HCT116 (cell line): ENCODE results near the gene FFAR4. TPM values are rescaled to one million over a fixed set of nuclear protein-coding genes. Genes with fewer than 3 reads are reported as not detected.

Experiments used
- ATAC-seq: fragments of 200-7000 bp; cut with Tn5 transposase; 2 replicates; pipeline ENCODE4 v1.9.1; 2020; ENCODE audit warnings: mild to moderate bottlenecking, moderate library complexity
- BruUV-seq: library from RNA; stranded (reverse); fragments of 400-500 nt; replicated peaks from 2 replicates; lab custom pipeline; 2021; lab: Mats Ljungman, UMichigan
- CTCF ChIA-PET: fragments of 300-600 bp; sonication (Branson Sonifier 250); formaldehyde crosslinking; loops from one replicate; lab custom pipeline; 2021; ENCODE audit warnings: antibody characterized with exemption; lab: Charles Lee
- POLR2A ChIA-PET: fragments of 300-600, 350-600 bp; sonication (Branson Sonifier 250); formaldehyde crosslinking; loops from one replicate; lab custom pipeline; 2021; ENCODE audit warnings: antibody characterized with exemption; lab: Charles Lee
- RAD21 ChIA-PET, 2 experiments: fragments of 300-600 bp; sonication (Branson Sonifier 250); formaldehyde crosslinking; loops; one replicate each; lab custom pipeline; 2023; ENCODE audit warnings: low total read pairs in 2 of 2; ENCODE audit not compliant: uncharacterized antibody in 2 of 2, unreplicated experiment in 2 of 2, low non-redundant PET in 1 of 2; lab: Charles Lee
- DNase-seq: peaks from one replicate; pipeline ENCODE4 v3.0.0-alpha.2; 2010; ENCODE audit warnings: low read depth, low spot score
- H2AFZ ChIP-seq: fragments of 200-600 bp; shearing (Covaris generic), sonication (generic); 2 replicates; pipeline ENCODE4 v1.6.1; 2017; ENCODE audit warnings: low read depth, mixed run types, mixed read lengths, antibody characterized with exemption, low read length; ENCODE audit not compliant: poor library complexity, severe bottlenecking
- H3K27ac ChIP-seq: 2 replicates; pipeline ENCODE4 v1.5.1; 2012; ENCODE audit warnings: low read depth, low read length
- H3K27me3 ChIP-seq: fragments of 200-600 bp; sonication (generic); 2 replicates; pipeline ENCODE4 v1.6.1; 2016; ENCODE audit warnings: mixed run types, low read length, mixed read lengths; ENCODE audit not compliant: insufficient read depth
- H3K36me3 ChIP-seq, 2 experiments: fragments of 200-500 bp in 1 of 2; fragments of 200-600 bp in 1 of 2; sonication (Bioruptor generic) in 1 of 2; sonication (generic) in 1 of 2; 2 replicates each; pipeline versions ENCODE4 v1.5.1 to v1.6.1; 2014 to 2016; ENCODE audit warnings: low read length in 2 of 2, inconsistent platforms in 1 of 2, mixed read lengths in 1 of 2, mixed run types in 1 of 2; ENCODE audit not compliant: insufficient read depth in 2 of 2, control insufficient read depth in 1 of 2
- H3K4me1 ChIP-seq, 2 experiments: fragments of 200-600 bp in 1 of 2; sonication (generic) in 1 of 2; 2 replicates each; pipeline versions ENCODE4 v1.5.1 to v1.6.1; 2012 to 2017; ENCODE audit warnings: low read length in 2 of 2, inconsistent platforms in 1 of 2, mild to moderate bottlenecking in 1 of 2, mixed read lengths in 1 of 2, mixed run types in 1 of 2, moderate library complexity in 1 of 2; ENCODE audit not compliant: insufficient read depth in 2 of 2, control insufficient read depth in 1 of 2
- H3K4me2 ChIP-seq: fragments of 200-600 bp; sonication (generic); 2 replicates; pipeline ENCODE4 v1.6.1; 2017; ENCODE audit warnings: mixed run types, low read length, mixed read lengths
- H3K4me3 ChIP-seq, 2 experiments: fragments of 200-600 bp in 1 of 2; sonication (generic) in 1 of 2; replicated peaks in 1 of 2; 2 replicates each; pipeline ENCODE4 v1.5.1; 2011 to 2016; ENCODE audit warnings: low read length in 2 of 2, control low read depth in 1 of 2, low read depth in 1 of 2, mild to moderate bottlenecking in 1 of 2, mixed read lengths in 1 of 2, mixed run types in 1 of 2
- H3K79me2 ChIP-seq: fragments of 200-600 bp; sonication (generic); 2 replicates; pipeline ENCODE4 v1.6.1; 2017; ENCODE audit warnings: mild to moderate bottlenecking, mixed run types, low read length, moderate library complexity, mixed read lengths; ENCODE audit not compliant: insufficient read depth
- H3K9ac ChIP-seq: fragments of 200-600 bp; sonication (generic); 2 replicates; pipeline ENCODE4 v1.6.1; 2016; ENCODE audit warnings: low read length, mixed read lengths
- H3K9me2 ChIP-seq: fragments of 200-600 bp; sonication (generic), shearing (Covaris generic); 2 replicates; pipeline ENCODE4 v1.6.1; 2017; ENCODE audit warnings: mixed run types, mild to moderate bottlenecking, moderate library complexity; ENCODE audit not compliant: insufficient read depth
- H3K9me3 ChIP-seq, 2 experiments: fragments of 200-500 bp in 1 of 2; fragments of 200-600 bp in 1 of 2; sonication (Bioruptor generic) in 1 of 2; sonication (generic) in 1 of 2; 2 replicates each; pipeline ENCODE4 v1.6.1; 2014 to 2017; ENCODE audit warnings: low read length in 2 of 2, mixed read lengths in 2 of 2, inconsistent platforms in 1 of 2, low read depth in 1 of 2, mild to moderate bottlenecking in 1 of 2, mixed run types in 1 of 2, moderate library complexity in 1 of 2; ENCODE audit not compliant: control insufficient read depth in 1 of 2, insufficient read depth in 1 of 2
- H4K20me1 ChIP-seq: fragments of 200-600 bp; sonication (generic), shearing (Covaris generic); 2 replicates; pipeline ENCODE4 v1.6.1; 2017; ENCODE audit warnings: mixed run types, mild to moderate bottlenecking, moderate library complexity; ENCODE audit not compliant: insufficient read depth
- CBX3 ChIP-seq: IDR thresholded peaks from 2 replicates; pipeline ENCODE4 v1.6.1; 2012; ENCODE audit warnings: low read depth
- CEBPB ChIP-seq: IDR thresholded peaks from 2 replicates; pipeline ENCODE4 v1.6.1; 2012; ENCODE audit warnings: low read depth
- EGR1 ChIP-seq: IDR thresholded peaks from 2 replicates; pipeline ENCODE4 v1.6.1; 2012; ENCODE audit warnings: low read depth
- ELF1 ChIP-seq: IDR thresholded peaks from 2 replicates; pipeline ENCODE4 v1.6.1; 2012; ENCODE audit warnings: low read depth, borderline replicate concordance
- EZH2phosphoT487 ChIP-seq: fragments of 200-600 bp; IDR thresholded peaks from 2 replicates; pipeline ENCODE4 v1.6.1; 2018; ENCODE audit warnings: antibody characterized with exemption, borderline replicate concordance
- FOSL1 ChIP-seq: IDR thresholded peaks from 2 replicates; pipeline ENCODE4 v1.6.1; 2012; ENCODE audit warnings: low read depth
- JUND ChIP-seq: IDR thresholded peaks from 2 replicates; pipeline ENCODE4 v1.6.1; 2012
- POLR2A ChIP-seq: IDR thresholded peaks from 2 replicates; pipeline ENCODE4 v1.7.0; 2011; ENCODE audit warnings: borderline replicate concordance; ENCODE audit not compliant: insufficient read depth, insufficient read length; ENCODE audit errors: extremely low read depth
- POLR2AphosphoS5 ChIP-seq: IDR thresholded peaks from 2 replicates; pipeline ENCODE4 v1.6.1; 2011; ENCODE audit warnings: mild to moderate bottlenecking, low read depth, low read length, moderate library complexity
- RAD21 ChIP-seq: IDR thresholded peaks from 2 replicates; pipeline ENCODE4 v1.6.1; 2012; ENCODE audit warnings: low read depth, mild to moderate bottlenecking
- SP1 ChIP-seq: IDR thresholded peaks from 2 replicates; pipeline ENCODE4 v1.6.1; 2012; ENCODE audit warnings: low read depth
- SRF ChIP-seq: IDR thresholded peaks from 2 replicates; pipeline ENCODE4 v1.6.1; 2012; ENCODE audit warnings: low read depth
- TCF7L2 ChIP-seq: IDR thresholded peaks from 2 replicates; pipeline ENCODE4 v1.7.0; 2011; ENCODE audit warnings: borderline replicate concordance, inconsistent platforms; ENCODE audit not compliant: insufficient read depth, insufficient read length; ENCODE audit errors: extremely low read depth
- YY1 ChIP-seq: IDR thresholded peaks from 2 replicates; pipeline ENCODE4 v1.6.1; 2011; ENCODE audit warnings: low read length, low read depth, moderate library complexity, mild to moderate bottlenecking; ENCODE audit not compliant: insufficient replicate concordance; ENCODE audit errors: extremely low read depth
- ZBTB33 ChIP-seq: IDR thresholded peaks from 2 replicates; pipeline ENCODE4 v1.6.1; 2011; ENCODE audit warnings: mild to moderate bottlenecking, low read length, moderate library complexity; ENCODE audit not compliant: insufficient replicate concordance; ENCODE audit errors: extremely low read depth
- ZFX ChIP-seq: fragments of 450-650 bp; IDR thresholded peaks from 2 replicates; pipeline ENCODE4 v1.6.1; 2017
- intact Hi-C: fragments of 100-400 bp; cut with micrococcal nuclease; formaldehyde crosslinking; loops from 2 replicates; pipeline ENCODE4 v1.10.0; 2022
- total RNA-seq: library from RNA; stranded (reverse); gene quantifications from one replicate; pipeline ENCODE4 v1.2.1, GENCODE V29; 2021; ENCODE audit not compliant: unreplicated experiment
- TF ChIP-seq, protein P1 (sequence below): IDR thresholded peaks from 2 replicates; pipeline ENCODE4 v1.6.1; 2012
- TF ChIP-seq, protein P2 (sequence below): IDR thresholded peaks from 2 replicates; pipeline ENCODE4 v1.6.1; 2012; ENCODE audit warnings: low read depth
- TF ChIP-seq, protein P3 (sequence below), 3 experiments: fragments of 200-600 bp in 1 of 3; sonication (generic) in 1 of 3; IDR thresholded peaks in 2 of 3; conservative IDR thresholded peaks in 1 of 3; 2 replicates each; pipeline ENCODE4 v1.5.1; 2012 to 2017; ENCODE audit warnings: low read depth in 2 of 3, low read length in 2 of 3, antibody characterized with exemption in 1 of 3, borderline replicate concordance in 1 of 3, control low read depth in 1 of 3, mild to moderate bottlenecking in 1 of 3, mixed read lengths in 1 of 3, mixed run types in 1 of 3, moderate library complexity in 1 of 3; ENCODE audit not compliant: insufficient read depth in 1 of 3
- TF ChIP-seq, protein P4 (sequence below): IDR thresholded peaks from 2 replicates; pipeline ENCODE4 v1.6.1; 2012

FFAR4 gene
- total RNA-seq, 1 experiment from 2014 or later, result not detected

GRCh38 chr10:93593254-93593653 lies 26.8 kb downstream of the FFAR4 start:
- POLR2A ChIA-PET, result no interaction called here
- H3K4me3 ChIP-seq, result no peak overlapping the region
- no peaks in the 10 kb centered on the region for H3K9me3 ChIP-seq
- H3K36me3 ChIP-seq, result no peaks in the 10 kb centered on the region
- no peaks in the 10 kb centered on the region for H3K9me2 ChIP-seq
- CTCF ChIA-PET, result no interaction called here
- no peak overlapping the region for H2AFZ ChIP-seq
- DNase-seq (no peak), ATAC-seq (no peak)
- no peaks in the 10 kb centered on the region for H3K4me1 ChIP-seq
- no peaks in the 10 kb centered on the region for H3K79me2 ChIP-seq
- no peak overlapping the region for H3K27ac ChIP-seq
- RAD21 ChIA-PET, result no interaction called here
- H3K9ac ChIP-seq, result no peak overlapping the region
- BruUV-seq, result no TSS peak
- no peaks in the 10 kb centered on the region for H4K20me1 ChIP-seq
- H3K27me3 ChIP-seq, result no peaks in the 10 kb centered on the region
- intact Hi-C loops, result no loop called here
- H3K4me2 ChIP-seq, result no peak overlapping the region
- TF ChIP-seq, protein P1, sequence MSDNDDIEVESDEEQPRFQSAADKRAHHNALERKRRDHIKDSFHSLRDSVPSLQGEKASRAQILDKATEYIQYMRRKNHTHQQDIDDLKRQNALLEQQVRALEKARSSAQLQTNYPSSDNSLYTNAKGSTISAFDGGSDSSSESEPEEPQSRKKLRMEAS, result no peak
- TF ChIP-seq YY1 (no peak), RAD21 (no peak), SP1 (no peak), FOSL1 (no peak), SRF (no peak), EZH2phosphoT487 (no peak), ELF1 (no peak), ZBTB33 (no peak), JUND (no peak), CBX3 (no peak), POLR2A (no peak), TCF7L2 (no peak), EGR1 (no peak), POLR2AphosphoS5 (no peak), ZFX (no peak), CEBPB (no peak)
- TF ChIP-seq, protein P2, sequence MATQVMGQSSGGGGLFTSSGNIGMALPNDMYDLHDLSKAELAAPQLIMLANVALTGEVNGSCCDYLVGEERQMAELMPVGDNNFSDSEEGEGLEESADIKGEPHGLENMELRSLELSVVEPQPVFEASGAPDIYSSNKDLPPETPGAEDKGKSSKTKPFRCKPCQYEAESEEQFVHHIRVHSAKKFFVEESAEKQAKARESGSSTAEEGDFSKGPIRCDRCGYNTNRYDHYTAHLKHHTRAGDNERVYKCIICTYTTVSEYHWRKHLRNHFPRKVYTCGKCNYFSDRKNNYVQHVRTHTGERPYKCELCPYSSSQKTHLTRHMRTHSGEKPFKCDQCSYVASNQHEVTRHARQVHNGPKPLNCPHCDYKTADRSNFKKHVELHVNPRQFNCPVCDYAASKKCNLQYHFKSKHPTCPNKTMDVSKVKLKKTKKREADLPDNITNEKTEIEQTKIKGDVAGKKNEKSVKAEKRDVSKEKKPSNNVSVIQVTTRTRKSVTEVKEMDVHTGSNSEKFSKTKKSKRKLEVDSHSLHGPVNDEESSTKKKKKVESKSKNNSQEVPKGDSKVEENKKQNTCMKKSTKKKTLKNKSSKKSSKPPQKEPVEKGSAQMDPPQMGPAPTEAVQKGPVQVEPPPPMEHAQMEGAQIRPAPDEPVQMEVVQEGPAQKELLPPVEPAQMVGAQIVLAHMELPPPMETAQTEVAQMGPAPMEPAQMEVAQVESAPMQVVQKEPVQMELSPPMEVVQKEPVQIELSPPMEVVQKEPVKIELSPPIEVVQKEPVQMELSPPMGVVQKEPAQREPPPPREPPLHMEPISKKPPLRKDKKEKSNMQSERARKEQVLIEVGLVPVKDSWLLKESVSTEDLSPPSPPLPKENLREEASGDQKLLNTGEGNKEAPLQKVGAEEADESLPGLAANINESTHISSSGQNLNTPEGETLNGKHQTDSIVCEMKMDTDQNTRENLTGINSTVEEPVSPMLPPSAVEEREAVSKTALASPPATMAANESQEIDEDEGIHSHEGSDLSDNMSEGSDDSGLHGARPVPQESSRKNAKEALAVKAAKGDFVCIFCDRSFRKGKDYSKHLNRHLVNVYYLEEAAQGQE, result no peak
- TF ChIP-seq, protein P3, sequence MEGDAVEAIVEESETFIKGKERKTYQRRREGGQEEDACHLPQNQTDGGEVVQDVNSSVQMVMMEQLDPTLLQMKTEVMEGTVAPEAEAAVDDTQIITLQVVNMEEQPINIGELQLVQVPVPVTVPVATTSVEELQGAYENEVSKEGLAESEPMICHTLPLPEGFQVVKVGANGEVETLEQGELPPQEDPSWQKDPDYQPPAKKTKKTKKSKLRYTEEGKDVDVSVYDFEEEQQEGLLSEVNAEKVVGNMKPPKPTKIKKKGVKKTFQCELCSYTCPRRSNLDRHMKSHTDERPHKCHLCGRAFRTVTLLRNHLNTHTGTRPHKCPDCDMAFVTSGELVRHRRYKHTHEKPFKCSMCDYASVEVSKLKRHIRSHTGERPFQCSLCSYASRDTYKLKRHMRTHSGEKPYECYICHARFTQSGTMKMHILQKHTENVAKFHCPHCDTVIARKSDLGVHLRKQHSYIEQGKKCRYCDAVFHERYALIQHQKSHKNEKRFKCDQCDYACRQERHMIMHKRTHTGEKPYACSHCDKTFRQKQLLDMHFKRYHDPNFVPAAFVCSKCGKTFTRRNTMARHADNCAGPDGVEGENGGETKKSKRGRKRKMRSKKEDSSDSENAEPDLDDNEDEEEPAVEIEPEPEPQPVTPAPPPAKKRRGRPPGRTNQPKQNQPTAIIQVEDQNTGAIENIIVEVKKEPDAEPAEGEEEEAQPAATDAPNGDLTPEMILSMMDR (IDR thresholded peaks at IDR 0.05 in 2 of 3, conservative IDR thresholded peaks at IDR 0.05 in 1 of 3; ENCODE audit: borderline replicate concordance in 1 of 3, insufficient read depth in 1 of 3, low read depth in 2 of 3, low read length in 2 of 3), result no peak
- TF ChIP-seq, protein P4, sequence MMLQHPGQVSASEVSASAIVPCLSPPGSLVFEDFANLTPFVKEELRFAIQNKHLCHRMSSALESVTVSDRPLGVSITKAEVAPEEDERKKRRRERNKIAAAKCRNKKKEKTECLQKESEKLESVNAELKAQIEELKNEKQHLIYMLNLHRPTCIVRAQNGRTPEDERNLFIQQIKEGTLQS, result no peak
